ENCODE results near the gene PRKCB.

The PRKCB gene

DNA sequence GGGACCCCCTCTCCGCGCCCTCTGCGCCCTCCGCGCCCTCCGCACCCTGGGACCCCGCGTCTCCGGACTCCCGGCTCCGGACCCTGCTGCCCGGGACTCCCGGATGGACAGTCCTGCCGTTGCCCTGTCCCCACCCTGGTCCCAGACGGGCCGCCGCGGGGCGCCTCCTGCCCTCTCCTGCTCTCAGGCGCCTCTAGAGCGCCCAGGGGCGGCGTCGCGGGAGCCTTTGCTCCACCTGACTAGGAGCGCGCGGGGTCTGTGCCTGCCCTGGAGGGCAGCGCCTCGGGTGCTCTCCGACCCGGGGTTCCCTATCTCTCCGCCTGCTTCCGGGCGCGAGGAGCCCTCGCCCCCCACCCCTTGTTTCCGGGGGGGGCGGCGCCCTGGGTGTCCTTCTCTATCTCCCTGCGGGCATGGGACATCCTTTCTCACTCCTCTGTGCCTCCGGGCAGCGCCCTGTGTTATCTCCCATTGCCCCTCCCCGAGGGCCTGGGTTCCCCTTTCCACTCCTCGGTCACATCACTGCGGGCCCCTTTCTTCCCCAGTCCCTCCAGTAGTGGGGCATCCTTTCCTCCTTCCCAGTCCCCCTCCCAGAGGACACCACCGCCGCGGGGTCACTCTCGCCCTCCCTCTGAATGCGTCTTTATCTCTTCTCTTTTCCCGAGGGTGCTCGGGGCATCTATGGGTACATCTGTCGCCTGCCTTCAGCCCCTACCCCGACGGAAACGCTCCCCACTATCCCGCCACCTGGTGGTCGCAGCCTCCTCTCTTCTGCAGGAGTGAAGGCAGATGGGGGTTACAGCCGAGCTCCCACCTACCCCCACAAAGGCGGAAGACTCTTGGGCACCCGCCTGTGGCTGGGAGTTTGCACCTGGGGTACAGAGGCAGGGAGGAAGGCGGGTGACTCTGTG, 875 bp downstream of the PRKCB start:
- DNase-seq: no peak

DNA sequence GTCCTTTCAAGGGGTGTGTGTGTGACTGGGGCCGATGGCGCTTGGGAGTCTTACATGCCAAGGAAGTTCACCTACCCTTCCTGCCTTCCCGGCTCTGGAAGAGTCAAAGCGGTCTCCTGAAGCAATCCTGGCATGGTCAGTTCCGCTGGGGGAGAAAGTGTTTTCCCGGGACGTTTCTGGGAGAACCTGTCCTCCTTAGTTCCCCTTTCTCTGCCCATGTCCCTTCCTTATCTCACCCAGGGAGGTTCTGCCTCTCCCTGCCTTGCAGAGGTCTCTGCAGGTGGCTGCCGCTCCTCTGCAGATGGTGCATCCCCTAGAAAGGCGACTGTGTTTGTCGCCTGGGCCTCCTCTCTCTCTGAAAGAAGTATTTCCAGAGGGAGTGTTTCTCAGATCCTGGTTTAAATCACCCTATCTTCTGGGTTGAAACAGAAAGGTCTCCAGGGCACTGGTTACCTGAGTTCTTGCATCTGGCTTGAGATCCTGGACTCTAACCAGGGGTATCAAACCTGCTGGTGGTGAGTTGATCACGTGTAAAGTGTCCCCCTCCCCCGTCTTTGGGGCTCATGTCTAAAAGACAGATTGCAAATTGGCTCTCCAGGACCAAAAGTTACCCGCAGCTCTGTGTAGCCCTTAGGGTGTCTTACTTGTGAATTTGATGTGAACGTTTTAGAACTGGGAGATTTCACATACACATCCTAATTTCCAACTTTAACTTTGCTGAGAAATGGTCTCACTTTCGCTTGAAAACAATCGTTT, 1.9 kb downstream of the PRKCB start:
- DNase-seq: no peak

DNA sequence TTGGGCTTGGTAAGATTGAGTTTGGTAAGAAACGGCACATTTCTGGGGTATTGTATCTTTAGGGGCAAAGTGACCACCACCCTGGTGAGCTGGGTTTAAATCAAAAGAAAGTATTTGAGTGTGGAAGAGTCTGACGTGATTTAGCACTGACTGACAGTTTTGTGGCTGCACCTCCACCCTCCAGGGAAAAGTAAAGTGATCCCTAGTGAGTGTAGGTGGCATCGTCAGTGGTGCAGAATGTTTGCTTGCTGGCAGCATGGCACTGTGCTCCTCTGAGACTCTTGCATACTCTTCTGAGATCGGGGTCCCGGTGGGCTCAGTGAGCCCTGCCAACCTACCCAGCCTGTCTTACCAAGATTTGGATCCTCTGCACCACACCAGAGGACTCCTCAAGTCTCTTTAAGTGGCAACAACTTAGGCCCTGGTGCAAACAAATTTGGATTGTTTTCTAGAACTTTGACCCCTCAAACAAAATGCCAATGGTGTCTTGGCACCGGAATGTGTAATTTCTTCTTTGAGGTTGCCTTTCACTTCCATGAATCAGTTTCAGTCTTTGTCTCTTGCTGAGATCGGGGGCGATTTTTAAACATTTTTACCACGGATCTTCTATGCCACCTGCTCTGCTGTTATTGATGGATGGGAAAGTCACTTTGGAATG, 2.8 kb downstream of the PRKCB start:
- DNase-seq: no peak

DNA sequence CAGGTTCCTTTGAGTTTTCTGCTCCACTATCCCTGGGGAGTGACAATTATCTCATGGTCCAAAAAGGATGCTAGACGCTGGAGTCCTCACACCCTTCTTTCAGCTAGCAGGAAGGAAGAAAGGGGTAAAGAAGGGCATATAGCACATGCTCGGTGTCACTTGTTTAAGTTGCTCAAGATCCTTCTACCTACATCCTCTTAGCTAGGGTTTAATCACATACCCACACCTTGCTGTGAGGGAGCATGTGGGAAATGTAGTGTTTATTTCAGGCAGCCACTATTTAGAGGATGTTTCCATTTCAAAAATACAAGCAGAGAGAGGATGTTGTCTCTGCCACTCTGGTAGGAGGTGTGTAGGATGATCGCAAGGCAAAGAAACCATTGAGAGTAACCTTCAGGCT, 4.5 kb downstream of the PRKCB start:
- DNase-seq: no peak

DNA sequence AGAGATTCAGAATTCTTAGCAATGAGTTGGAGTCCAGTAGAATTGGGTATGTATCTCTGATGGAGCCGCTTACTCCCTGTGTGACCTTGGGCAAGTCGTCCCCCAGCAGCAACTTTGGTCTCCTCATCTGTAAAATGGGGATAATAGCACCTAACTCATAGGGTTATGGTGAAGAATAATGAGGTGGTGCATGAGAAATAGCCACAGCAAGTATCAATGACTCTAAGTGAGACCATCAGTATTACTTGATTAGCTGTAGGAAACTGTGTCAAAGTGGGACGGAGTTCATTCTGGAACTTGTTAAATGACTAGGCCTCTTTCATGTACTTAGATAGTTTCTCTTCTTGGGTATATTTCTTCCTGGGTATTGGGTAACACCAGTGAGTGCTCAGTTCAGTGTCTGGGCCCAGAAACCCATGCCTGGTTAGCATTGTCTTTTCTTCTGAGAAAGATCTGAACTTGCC, 6.4 kb downstream of the PRKCB start:
- DNase-seq: no peak

DNA sequence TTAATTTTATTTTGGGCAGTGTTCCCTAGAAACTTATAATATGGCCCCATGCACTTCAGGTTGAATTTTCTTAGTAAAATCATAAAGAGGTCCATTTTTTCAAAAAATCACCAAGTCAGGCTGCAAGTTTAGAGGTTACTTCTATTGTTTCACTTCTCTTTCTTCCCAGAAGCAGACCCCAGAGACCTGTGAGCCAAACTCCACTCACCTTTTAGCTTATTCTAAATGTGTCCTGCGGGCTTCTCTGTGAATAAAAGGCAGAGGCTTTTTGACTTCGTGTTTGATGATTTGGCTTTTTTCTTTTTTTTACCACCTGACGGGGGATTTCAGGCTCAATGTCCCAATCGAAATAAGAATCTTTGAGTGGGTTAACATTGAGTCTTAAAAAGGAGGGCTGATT, 7.4 kb downstream of the PRKCB start:
- DNase-seq: no peak

DNA sequence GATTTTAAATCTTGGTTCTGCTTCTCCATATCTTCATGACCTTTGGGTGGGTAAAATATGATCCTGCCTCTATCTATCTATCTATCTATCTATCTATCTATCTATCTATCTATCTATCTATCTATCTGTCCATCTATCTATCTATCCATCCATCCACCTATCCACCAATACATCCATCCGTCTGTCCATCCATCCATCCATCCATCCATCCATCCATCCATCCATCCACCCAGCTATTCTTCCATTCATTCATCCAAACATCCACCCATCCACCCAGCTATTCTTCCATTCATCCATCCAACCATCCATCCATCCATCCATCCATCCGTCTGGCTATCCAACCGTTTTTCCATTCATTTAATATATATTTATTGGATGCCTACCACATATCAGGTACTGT, 11.5 kb downstream of the PRKCB start:
- DNase-seq: no peak

DNA sequence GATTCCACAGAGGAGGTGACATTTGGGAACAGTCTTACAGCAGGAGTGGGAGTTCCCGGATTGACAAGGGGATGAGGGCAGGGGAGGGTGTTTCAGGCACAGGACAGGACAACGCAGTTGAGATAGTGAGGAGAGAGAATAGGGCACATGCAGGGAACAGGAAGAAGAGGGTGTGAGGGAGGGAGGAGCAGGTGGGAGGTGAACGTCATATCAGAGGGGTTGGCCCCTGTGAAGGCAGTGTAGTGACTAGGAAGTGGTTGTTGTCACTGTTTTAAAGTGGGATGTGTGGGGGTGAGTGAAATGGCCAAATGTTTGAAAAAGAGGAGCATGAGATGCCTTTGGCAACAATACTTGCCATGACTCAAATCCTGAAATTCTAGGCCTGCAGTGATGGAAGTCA, 12.2 kb downstream of the PRKCB start:
- DNase-seq: no peak

DNA sequence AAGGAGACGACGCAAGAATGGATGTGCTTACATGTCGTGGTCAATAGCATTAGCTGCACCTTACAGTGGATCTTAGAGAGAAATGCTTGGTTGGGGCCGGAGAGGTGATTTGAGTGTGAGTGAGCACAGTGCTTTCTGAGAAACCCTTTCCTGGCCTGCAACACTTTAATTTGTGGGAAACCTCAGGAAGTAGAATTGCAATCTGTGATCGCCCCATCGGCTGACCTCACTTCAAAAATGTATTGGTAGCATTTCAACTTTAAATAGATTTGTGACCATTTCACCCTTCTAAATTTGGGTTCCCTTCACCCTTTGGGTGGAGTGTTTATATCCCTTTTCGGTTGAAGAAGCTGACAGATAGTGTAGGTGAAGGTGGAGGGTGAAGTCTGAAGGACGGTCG, 13.2 kb downstream of the PRKCB start:
- no peak for DNase-seq

DNA sequence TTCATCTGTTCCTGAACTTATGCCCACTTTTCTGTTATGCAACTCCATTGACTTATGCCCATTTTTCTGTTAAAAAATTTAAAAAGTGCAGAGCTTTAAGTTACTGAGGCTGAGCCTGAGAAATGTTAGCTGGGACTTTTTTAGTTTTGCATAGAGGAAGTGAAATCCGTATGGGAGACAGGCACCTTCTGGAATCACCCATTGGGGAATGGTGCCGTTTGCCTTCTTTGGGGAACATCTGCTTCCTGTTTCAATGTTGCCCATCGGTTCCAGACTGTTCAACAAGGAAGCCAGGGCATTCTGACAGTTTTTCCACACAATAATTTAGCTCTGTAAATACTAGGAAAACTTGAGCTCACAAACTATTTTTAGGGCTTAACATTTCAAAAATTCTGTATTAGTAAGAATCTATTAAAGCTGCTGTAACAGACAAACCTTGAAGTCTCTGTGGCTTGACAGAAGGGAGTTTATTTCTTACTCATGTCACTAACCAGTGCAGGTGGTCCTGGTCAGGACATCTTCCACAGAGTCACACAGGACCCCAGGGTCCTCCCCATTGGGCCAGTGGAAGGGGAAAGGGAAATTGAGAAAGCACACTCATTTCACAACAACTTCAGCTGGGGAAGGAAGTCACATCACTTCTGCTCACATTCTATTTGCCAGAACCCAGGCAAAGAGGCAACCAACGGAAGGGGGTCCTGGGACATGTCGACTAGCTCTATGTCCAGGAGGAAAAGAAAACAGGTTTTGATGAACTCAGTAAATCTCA, 17.2 kb downstream of the PRKCB start:
- DNase-seq: no peak

DNA sequence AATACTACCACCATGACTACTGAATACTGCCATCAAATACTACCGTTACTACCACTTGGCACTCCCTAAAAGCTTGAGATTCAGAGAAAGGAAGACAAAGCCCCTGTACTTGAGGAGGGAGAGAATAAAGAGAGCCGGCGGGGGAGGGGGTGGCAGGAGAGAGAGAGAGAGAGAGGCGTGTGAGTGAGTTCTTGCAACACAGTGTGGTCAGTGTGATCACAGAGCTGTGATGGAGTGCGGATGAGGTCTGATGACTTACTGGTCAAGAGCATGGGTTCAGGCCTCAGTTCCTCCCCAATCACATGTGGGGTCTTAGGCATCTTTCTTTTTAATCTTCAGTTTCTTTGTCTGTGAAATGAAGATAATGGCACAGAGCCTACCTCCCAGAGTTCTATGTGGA, 19.2 kb downstream of the PRKCB start:
- DNase-seq: no peak

DNA sequence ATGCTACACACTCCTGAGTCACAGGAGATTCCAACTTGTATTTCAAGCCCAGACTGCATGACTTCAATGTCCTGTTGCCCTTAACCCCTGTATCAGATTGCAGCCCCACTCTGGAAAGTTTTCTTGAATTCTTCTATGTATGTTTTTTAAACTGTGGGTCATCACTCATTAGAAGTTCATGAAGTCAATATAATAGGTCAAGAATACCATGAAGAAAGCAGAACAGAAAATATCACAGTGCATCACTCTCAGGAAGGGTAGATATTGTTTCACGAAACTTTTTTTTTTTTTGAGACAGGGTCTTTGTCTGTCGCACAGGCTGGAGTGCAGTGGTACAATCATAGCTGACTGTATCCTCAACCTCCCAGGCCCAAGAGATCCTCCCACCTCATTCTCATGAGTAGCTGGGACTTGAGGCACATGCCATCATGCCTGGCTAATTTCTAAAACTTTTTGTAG, 20.5 kb downstream of the PRKCB start:
- DNase-seq: no peak

DNA sequence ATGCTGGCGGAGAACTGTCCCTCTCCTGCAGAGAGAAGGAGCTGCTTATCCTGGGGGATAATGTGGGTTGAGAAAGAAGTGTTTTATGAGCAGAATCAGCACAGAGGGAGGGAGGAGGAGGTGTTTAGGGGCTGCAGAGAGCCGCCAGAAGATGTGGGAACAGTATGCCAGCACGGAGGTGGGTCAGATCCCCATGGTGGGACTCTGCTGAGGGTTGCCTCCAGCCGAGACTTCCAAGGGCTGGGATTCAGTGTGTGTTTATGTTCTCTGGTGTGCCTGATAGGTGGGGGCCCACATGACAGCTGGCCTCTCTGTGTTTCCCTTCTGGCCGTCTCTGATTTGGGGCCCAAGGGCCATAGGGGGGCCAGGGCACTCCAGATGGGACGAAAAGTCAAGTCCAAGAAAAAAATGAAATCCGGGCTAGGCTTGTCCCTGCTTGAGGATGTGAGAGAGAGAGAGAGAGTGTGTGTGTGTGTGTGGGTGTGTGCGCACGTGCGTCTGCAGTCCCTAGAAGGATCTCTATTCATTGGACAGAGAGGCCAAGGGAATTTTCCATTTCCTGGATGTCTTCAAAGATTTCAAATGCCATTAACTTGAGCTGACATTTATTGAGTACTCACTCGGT, 21.6 kb downstream of the PRKCB start:
- DNase-seq: no peak

DNA sequence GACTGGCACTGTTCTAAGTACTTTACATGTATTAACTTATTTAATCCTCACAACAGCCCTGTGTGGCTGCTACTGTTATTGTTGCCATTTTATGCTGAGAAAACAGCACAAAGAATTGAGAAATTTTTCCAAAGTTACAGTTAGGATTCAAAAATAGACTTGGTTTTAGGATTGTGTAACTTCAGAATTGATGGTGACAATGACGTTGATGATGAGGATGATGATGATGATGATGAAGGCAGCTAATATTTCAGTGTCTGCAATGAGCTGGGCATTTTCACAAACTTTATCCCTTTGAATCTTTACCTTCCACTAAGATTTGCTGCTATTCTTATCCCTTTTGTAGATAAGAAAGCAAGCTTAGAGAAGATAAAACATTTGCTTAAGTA, 22.1 kb downstream of the PRKCB start:
- DNase-seq: no peak

DNA sequence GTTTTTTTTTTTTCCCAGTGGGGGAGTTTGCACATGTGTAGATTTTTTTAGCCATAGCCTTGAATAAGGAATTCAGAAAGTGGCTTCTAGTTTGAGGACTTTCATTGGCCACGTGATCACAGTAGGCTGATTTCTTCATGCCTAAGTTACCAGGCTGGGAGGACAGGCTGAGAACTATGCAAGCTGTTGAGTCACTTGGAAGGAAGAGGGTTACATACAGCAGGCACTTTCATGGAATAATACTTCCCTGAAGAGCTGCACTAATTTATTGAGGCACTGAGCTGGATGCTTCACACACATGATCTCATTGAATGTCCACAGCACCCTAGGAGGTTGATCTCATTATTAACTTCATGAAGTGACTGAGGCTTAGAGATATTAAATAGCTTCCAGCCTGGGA, 22.8 kb downstream of the PRKCB start:
- no peak for DNase-seq

DNA sequence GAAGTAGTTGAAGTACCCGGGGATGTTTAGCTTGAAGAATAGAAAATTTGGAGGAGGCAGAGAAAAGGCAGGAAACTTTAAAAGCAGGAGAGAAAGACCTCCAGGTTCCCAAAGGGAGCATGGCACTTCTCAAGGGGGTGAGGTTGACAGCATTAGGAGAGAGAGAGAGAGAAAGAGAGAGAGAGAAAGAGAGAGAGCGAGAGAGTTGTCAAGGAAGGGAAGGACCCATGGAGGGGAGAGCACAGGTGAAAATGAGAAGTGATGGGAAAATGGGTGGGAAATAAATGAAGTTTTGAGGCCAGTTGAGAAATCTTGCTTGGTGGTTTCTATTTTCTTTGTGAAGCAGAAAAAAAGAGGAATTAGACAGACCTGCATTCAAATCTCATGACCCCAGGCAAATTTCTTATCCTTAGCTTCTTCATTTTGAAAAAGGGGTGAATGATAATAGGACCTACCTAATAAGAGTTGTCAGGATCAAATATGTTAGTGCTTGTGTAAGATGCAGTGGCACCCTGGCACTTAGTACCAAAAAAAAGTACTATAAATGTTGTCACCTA, 24.0 kb downstream of the PRKCB start:
- no peak for DNase-seq

DNA sequence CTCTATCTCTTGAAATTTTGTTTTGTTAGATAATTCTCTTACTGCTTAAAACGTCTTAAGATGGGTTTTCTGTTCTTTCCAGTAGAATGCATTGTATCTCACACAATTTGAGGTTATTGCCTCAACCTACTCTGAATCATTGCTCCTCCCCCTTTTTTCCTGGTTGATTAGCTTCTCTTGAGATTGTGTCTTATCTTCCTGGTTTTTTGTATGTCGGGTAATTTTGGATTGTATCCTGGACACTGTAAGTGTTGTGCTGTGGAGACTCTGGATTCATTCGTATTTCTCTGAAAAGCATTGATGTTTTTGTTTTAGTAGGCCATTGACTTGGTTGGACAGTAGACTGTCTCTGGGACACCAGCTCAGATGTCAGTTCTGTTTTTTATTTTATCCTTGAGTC, 26.1 kb downstream of the PRKCB start:
- DNase-seq: no peak

DNA sequence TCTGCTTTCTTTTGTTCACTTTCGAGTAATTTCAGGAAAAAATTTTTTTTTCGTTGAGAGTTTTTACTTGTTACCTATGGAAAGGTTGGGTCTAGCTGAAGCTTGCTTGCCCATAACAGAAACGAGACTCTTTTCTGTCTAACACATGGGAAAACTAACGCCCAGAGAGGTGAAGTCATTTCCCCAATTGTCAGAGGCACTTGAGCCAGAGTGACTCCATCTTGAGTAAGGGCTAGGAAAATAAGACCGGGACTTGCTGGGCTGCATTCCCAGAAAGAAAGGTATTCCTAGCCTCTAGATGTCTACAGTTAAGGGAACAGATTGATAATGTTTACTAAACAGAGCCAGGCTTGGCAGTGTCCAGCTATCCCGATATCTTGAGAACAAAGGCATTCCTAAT, 26.8 kb downstream of the PRKCB start:
- no peak for DNase-seq

DNA sequence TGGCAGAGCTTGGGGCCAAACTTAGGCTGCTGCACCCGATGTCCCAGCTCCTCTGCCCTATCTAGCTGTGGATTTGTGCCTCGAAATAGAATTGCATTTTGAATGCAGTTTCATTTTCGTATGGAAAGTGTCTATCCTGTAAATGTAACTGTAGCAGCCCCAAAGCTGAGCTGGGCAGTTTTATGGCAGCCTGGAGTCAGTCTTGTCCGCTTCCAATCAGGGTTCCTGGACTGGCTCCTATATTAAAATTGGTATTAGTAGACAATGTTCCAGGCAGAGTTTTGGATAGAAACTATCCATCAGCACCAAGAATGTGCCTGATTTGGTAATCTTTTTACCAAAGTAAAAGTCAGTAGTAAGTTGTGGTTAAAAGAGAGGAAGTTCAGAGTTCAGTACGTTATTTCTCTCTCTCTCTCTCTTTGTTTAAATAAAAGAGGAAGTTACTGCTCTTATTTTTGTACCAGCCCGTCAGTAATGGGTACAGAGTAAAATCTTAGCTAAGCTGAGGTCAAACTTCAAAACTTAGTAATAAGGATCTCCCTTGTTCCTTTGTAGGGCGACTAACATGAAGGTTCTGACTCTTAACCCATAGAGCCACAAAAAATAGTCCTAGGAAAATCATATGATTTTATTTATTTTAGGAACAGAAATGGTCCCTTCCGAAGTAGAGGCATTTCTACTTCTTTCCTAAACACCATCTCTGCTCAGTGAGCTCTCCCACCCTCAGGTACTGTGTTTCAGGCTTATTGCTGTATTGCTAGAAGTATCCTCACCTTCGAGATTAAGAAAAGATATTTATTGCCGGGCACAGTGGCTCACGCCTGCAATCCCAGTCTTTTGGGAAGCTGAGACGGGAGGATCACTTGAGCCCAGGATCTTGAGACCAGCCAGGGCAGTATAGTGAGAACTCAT, 28.0 kb downstream of the PRKCB start:
- DNase-seq: no peak

DNA sequence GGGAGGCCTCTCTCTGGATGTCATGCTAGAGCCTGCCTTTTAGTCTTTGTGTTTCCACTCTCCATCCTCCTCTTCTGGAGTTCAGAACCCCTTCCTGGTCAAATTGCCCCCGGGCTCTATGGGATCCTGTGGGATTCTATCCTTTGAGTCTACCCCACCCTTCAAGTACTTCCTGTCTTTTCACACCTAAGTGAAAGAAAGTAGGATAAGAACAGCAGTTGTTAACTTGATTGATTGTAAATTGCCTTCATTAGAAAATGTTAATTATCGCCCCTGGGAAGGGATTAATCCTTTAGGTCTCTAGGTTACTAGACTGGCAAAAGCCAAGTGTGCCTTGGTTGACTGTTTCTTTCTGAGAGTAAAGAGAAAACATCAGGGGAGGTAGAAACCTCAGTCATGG, 30.1 kb downstream of the PRKCB start:
- DNase-seq: no peak

DNA sequence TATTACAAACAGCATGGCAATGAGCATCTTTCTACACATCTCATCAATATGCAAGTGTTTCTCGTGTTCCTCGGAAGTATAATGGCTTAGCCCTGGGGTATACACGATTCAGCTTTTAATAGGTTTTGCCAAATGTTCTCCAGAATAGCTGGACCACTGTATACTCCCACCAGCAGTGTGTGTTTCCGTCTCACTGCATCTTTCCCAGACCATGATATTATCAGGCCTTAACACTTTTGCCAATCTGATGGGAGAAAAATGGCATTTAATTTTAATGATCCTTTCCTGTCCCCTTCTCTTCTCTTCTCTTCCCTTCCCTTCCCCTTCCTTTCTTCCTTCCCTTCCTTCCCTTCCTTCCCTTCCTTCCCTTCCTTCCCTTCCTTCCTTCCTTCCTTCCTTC, 30.8 kb downstream of the PRKCB start:
- no peak for DNase-seq
